A673 (cell line): ENCODE data around the gene ESR2. TPM values are rescaled to one million over a fixed set of nuclear protein-coding genes. Genes with fewer than 3 reads are reported as not detected.

Experiments used
- BruUV-seq: library from RNA; stranded (reverse); fragments of 400-500 nt; replicated peaks from 2 replicates; lab custom pipeline; 2021; lab: Mats Ljungman, UMichigan
- CTCF ChIA-PET: fragments of 300-600 bp; sonication (Branson Sonifier 250); formaldehyde crosslinking; loops from one replicate; lab custom pipeline; 2022; ENCODE audit warnings: antibody characterized with exemption; lab: Charles Lee
- POLR2A ChIA-PET: fragments of 300-600 bp; sonication (Branson Sonifier 250); formaldehyde crosslinking; loops from one replicate; lab custom pipeline; 2022; ENCODE audit warnings: antibody characterized with exemption; ENCODE audit not compliant: low non-redundant PET; lab: Charles Lee
- DNase-seq: peaks from one replicate; pipeline ENCODE4 v3.0.0-alpha.2; 2015; ENCODE audit warnings: low spot score
- H3K27ac ChIP-seq: fragments of 200-600 bp; sonication (generic); 2 replicates; pipeline ENCODE4 v1.5.1; 2016; ENCODE audit warnings: mixed run types, low read depth, mild to moderate bottlenecking, mixed read lengths, antibody characterized with exemption, low read length; ENCODE audit not compliant: poor library complexity, severe bottlenecking
- H3K27me3 ChIP-seq: fragments of 200-600 bp; sonication (generic); replicated peaks from 2 replicates; pipeline ENCODE4 v1.6.1; 2017; ENCODE audit warnings: mixed run types, low read depth, mild to moderate bottlenecking, mixed read lengths, antibody characterized with exemption, low read length; ENCODE audit not compliant: insufficient read depth, poor library complexity
- H3K36me3 ChIP-seq: fragments of 200-600 bp; sonication (generic); 2 replicates; pipeline ENCODE4 v1.6.1; 2016; ENCODE audit warnings: mixed run types, mild to moderate bottlenecking, mixed read lengths, antibody characterized with exemption, low read length; ENCODE audit not compliant: insufficient read depth, poor library complexity, severe bottlenecking
- H3K4me1 ChIP-seq: fragments of 200-600 bp; sonication (generic); 2 replicates; pipeline ENCODE4 v1.6.1; 2017; ENCODE audit warnings: mixed run types, mild to moderate bottlenecking, mixed read lengths, antibody characterized with exemption, low read length; ENCODE audit not compliant: insufficient read depth, poor library complexity, severe bottlenecking
- H3K4me3 ChIP-seq: fragments of 200-600 bp; sonication (generic); 2 replicates; pipeline ENCODE4 v1.5.1; 2016; ENCODE audit warnings: low read depth, mixed run types, mild to moderate bottlenecking, mixed read lengths, low read length; ENCODE audit not compliant: poor library complexity, severe bottlenecking
- H3K9me3 ChIP-seq: fragments of 200-600 bp; sonication (generic); 2 replicates; pipeline ENCODE4 v1.6.1; 2016; ENCODE audit warnings: mixed run types, low read depth, mild to moderate bottlenecking, mixed read lengths, antibody characterized with exemption, low read length; ENCODE audit not compliant: poor library complexity, severe bottlenecking
- CTCF ChIP-seq: fragments of 300-800, 200-600 bp; sonication (generic); conservative IDR thresholded peaks from 2 replicates; pipeline ENCODE4 v1.5.1; 2017; ENCODE audit warnings: low read depth, mild to moderate bottlenecking, antibody characterized with exemption, low read length, moderate library complexity, mixed read lengths
- EZH2 ChIP-seq: fragments of 200-600 bp; sonication (generic); IDR thresholded peaks from 2 replicates; pipeline ENCODE4 v1.6.1; 2017; ENCODE audit warnings: borderline replicate concordance, low read depth, mild to moderate bottlenecking, mixed read lengths, antibody characterized with exemption, low read length; ENCODE audit not compliant: poor library complexity, severe bottlenecking
- intact Hi-C: fragments of 100-400 bp; cut with micrococcal nuclease; formaldehyde crosslinking; loops from one replicate; pipeline ENCODE4 v1.10.0; 2022; ENCODE audit not compliant: unreplicated experiment
- total RNA-seq: library from RNA; stranded (reverse); gene quantifications from 2 replicates; pipeline ENCODE4 v1.2.3, GENCODE V29; 2021

Gene ESR2
- total RNA-seq, 1 experiment from 2014 or later: 0.71 TPM

- TF ChIP-seq EZH2 (no peak), CTCF (no peak)
- intact Hi-C loops: no loop called here
- no peak overlapping the region for H3K27ac ChIP-seq
- DNase-seq: no peak
- H3K27me3 ChIP-seq: no peaks in the 10 kb centered on the region
- ChIA-PET POLR2A (no interaction called here), CTCF (no interaction called here)
- H3K4me1 ChIP-seq: no peaks in the 10 kb centered on the region
- no TSS peak for BruUV-seq
- H3K36me3 ChIP-seq: no peaks in the 10 kb centered on the region
- H3K9me3 ChIP-seq: no peaks in the 10 kb centered on the region
- H3K4me3 ChIP-seq: no peak overlapping the region
Measured at GRCh38 chr14:64201296-64201695, 92.9 kb downstream of the ESR2 start.

GRCh38 chr14:64200170-64200569 lies 94.0 kb downstream of the ESR2 start:
- no TSS peak for BruUV-seq
- TF ChIP-seq CTCF: no peak
- no peak for TF ChIP-seq EZH2
- Histone ChIP-seq H3K27me3 (no peaks in the 10 kb centered on the region), H3K9me3 (no peaks in the 10 kb centered on the region), H3K27ac (no peak overlapping the region), H3K4me1 (no peaks in the 10 kb centered on the region), H3K36me3 (no peaks in the 10 kb centered on the region), H3K4me3 (no peak overlapping the region)
- intact Hi-C loops: no loop called here
- ChIA-PET POLR2A (no interaction called here), CTCF (no interaction called here)
- DNase-seq: no peak

GRCh38 chr14:64198486-64198885 lies 95.7 kb downstream of the ESR2 start:
- BruUV-seq: no TSS peak
- POLR2A ChIA-PET: no interaction called here
- intact Hi-C loops: no loop called here
- TF ChIP-seq EZH2 (no peak), CTCF (no peak)
- no peaks in the 10 kb centered on the region for H3K9me3 ChIP-seq
- no peak overlapping the region for H3K4me3 ChIP-seq
- no peaks in the 10 kb centered on the region for H3K36me3 ChIP-seq
- no peak overlapping the region for H3K27ac ChIP-seq
- no peaks in the 10 kb centered on the region for H3K27me3 ChIP-seq
- no peaks in the 10 kb centered on the region for H3K4me1 ChIP-seq
- no peak for DNase-seq
- CTCF ChIA-PET: no interaction called here
